Astrocyte of the cerebellum (primary cell): Measurements from ENCODE around the gene ENTPD7.
A peak's percentile ranks its signal among the peaks of the same experiment; 100 is the strongest.

Source experiments
- DNase-seq: peaks from one replicate; pipeline ENCODE4 v3.0.0-alpha.2; 2011; ENCODE audit warnings: low read depth
- H3K4me3 ChIP-seq: 2 replicates; pipeline ENCODE4 v1.5.1; 2011; ENCODE audit warnings: mild to moderate bottlenecking, low read depth, low read length, moderate library complexity
- CTCF ChIP-seq: IDR thresholded peaks from 2 replicates; pipeline ENCODE4 v1.5.1; 2012; ENCODE audit warnings: low read length, low read depth, moderate library complexity, mild to moderate bottlenecking; ENCODE audit errors: missing control alignments
- in situ Hi-C: cut with HindIII; loops from 2 replicates; pipeline ENCODE4 v1.10.0; 2017; ENCODE audit warnings: low sequenced_read_pairs

The ENTPD7 gene

GRCh38 chr10:99682032-99682431 is 22.7 kb downstream of the ENTPD7 start:
- TF ChIP-seq CTCF = no peak
- H3K4me3 ChIP-seq = no peak overlapping the region
- DNase-seq = no peak
- in situ Hi-C loops = no loop called here

GRCh38 chr10:99682752-99683151 is 23.4 kb downstream of the ENTPD7 start:
- DNase-seq = no peak
- in situ Hi-C loops = no loop called here
- no peak overlapping the region for H3K4me3 ChIP-seq
- TF ChIP-seq CTCF = peak; percentile 29

GRCh38 chr10:99685597-99685967 is 26.3 kb downstream of the ENTPD7 start:
- in situ Hi-C loops = no loop called here
- H3K4me3 ChIP-seq = no peak overlapping the region
- no peak for TF ChIP-seq CTCF
- DNase-seq = no peak

GRCh38 chr10:99689461-99689860 is 30.2 kb downstream of the ENTPD7 start:
- H3K4me3 ChIP-seq = no peak overlapping the region
- in situ Hi-C loops = no loop called here
- no peak for DNase-seq
- no peak for TF ChIP-seq CTCF

- H3K4me3 ChIP-seq = no peak overlapping the region
- no peak for TF ChIP-seq CTCF
- peak; percentile 67 for DNase-seq
- in situ Hi-C loops = no loop called here
Measured at GRCh38 chr10:99693933-99694583, 34.7 kb downstream of the ENTPD7 start.

- TF ChIP-seq CTCF = no peak
- in situ Hi-C loops = no loop called here
- DNase-seq = no peak
Measured at GRCh38 chr10:99695761-99696160, 36.5 kb downstream of the ENTPD7 start.

More at GRCh38 chr10:99695761-99696160, 36.5 kb downstream of the ENTPD7 start:
- H3K4me3 ChIP-seq = no peak overlapping the region
